ENCODE data around the gene SUN2. TPM values are rescaled to one million over a fixed set of nuclear protein-coding genes. Genes with fewer than 3 reads are reported as not detected.

Gene SUN2
- total RNA-seq, 1 experiment from 2014 or later, result 104 TPM

DNA sequence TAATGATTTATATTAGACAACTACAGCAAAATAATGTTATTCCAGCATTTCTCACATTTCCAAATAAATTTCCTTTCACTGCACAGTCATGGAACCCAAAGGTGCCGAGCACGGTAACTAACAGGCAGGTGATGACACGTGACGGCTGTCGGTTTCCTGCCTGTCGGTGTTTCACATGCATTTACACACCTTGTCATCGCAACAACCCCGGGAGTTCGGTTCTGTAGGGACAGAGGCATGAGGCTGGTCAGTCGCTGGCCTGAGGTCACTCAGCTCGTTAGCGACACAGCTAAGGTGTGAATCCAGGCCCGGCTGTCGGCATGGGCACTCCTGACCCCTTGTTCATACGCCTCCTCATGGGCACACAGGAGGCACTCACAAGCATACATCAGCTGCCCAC lies 28.2 kb upstream of the SUN2 start:
- no peaks in the 10 kb centered on the region for H3K9me3 ChIP-seq (ENCODE audit: low read depth, low read length, poor library complexity, severe bottlenecking)
- TF ChIP-seq EZH2 (IDR thresholded peaks at IDR 0.05; ENCODE audit: borderline replicate concordance, low read depth, low read length, poor library complexity, severe bottlenecking), result no peak
- TF ChIP-seq, protein P1, sequence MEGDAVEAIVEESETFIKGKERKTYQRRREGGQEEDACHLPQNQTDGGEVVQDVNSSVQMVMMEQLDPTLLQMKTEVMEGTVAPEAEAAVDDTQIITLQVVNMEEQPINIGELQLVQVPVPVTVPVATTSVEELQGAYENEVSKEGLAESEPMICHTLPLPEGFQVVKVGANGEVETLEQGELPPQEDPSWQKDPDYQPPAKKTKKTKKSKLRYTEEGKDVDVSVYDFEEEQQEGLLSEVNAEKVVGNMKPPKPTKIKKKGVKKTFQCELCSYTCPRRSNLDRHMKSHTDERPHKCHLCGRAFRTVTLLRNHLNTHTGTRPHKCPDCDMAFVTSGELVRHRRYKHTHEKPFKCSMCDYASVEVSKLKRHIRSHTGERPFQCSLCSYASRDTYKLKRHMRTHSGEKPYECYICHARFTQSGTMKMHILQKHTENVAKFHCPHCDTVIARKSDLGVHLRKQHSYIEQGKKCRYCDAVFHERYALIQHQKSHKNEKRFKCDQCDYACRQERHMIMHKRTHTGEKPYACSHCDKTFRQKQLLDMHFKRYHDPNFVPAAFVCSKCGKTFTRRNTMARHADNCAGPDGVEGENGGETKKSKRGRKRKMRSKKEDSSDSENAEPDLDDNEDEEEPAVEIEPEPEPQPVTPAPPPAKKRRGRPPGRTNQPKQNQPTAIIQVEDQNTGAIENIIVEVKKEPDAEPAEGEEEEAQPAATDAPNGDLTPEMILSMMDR (conservative IDR thresholded peaks at IDR 0.05; ENCODE audit: low read depth, low read length), result no peak
- H3K4me3 ChIP-seq (ENCODE audit: low read depth, low read length, poor library complexity, severe bottlenecking), result no peak overlapping the region
- H3K36me3 ChIP-seq (ENCODE audit: insufficient read depth, low read length, poor library complexity, severe bottlenecking), result peaks cover 21% of the 10 kb centered on the region
- H3K4me1 ChIP-seq (ENCODE audit: insufficient read depth, low read length, poor library complexity, severe bottlenecking), result peaks cover 59% of the 10 kb centered on the region
- no TSS peak for BruUV-seq (replicated peaks)
- POLR2A ChIA-PET (ENCODE audit: low non-redundant PET), result interaction anchor here (0.6 to 0.7 kb wide), 2 partner anchors 120 to 320 kb away, joined by 8 to 9 read pairs; no protein-coding TSS in a partner anchor
- no peaks in the 10 kb centered on the region for H3K27me3 ChIP-seq (replicated peaks; ENCODE audit: insufficient read depth, low read depth, low read length, poor library complexity)
- peak overlapping the region; percentile 92 for H3K27ac ChIP-seq (ENCODE audit: low read depth, low read length, poor library complexity, severe bottlenecking)
- no peak for DNase-seq (ENCODE audit: low spot score)
- intact Hi-C loops (cut with micrococcal nuclease; ENCODE audit: unreplicated experiment), result no loop called here
- CTCF ChIA-PET, result interaction anchor here (0.6 to 2.4 kb wide), 2 partner anchors 15 to 18 kb away, joined by 4 to 22 read pairs; no protein-coding TSS in a partner anchor

DNA sequence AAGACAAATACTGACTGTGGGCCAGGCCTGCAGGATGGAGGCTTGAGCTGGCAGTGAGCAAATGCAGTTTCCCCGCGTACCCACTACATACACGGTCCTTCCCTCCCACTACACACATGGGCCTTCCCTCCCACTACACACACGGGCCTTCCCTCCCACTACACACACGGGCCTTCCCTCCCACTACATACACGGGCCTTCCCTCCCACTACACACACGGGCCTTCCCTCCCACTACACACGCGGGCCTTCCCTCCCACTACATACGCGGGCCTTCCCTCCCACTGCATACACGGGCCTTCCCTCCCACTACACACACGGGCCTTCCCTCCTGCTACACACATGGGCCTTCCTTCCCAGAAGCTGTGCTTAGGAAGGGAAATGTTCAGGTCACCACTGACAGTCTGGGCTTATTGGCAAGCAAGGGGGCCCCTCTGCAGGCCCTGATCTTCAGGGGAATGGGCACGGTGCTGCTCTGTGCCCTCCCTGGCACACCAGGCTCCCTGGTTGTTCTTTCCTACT lies 27.4 kb upstream of the SUN2 start:
- POLR2A ChIA-PET (ENCODE audit: low non-redundant PET), result interaction anchor here (0.7 to 0.8 kb wide), 2 partner anchors 12 to 19 kb away, joined by 4 to 12 read pairs; no protein-coding TSS in a partner anchor
- H3K9me3 ChIP-seq (ENCODE audit: low read depth, low read length, poor library complexity, severe bottlenecking), result no peaks in the 10 kb centered on the region
- peak; percentile 62 for DNase-seq (ENCODE audit: low spot score)
- H3K27ac ChIP-seq (ENCODE audit: low read depth, low read length, poor library complexity, severe bottlenecking), result peak overlapping the region; percentile 92
- no peak overlapping the region for H3K4me3 ChIP-seq (ENCODE audit: low read depth, low read length, poor library complexity, severe bottlenecking)
- intact Hi-C loops (cut with micrococcal nuclease; ENCODE audit: unreplicated experiment), result no loop called here
- TF ChIP-seq EZH2 (IDR thresholded peaks at IDR 0.05; ENCODE audit: borderline replicate concordance, low read depth, low read length, poor library complexity, severe bottlenecking), result no peak
- TF ChIP-seq, protein P1 (conservative IDR thresholded peaks at IDR 0.05; ENCODE audit: low read depth, low read length), result no peak
- no TSS peak for BruUV-seq (replicated peaks)
- peaks cover 30% of the 10 kb centered on the region for H3K36me3 ChIP-seq (ENCODE audit: insufficient read depth, low read length, poor library complexity, severe bottlenecking)
- no peaks in the 10 kb centered on the region for H3K27me3 ChIP-seq (replicated peaks; ENCODE audit: insufficient read depth, low read depth, low read length, poor library complexity)
- H3K4me1 ChIP-seq (ENCODE audit: insufficient read depth, low read length, poor library complexity, severe bottlenecking), result peaks cover 50% of the 10 kb centered on the region
- CTCF ChIA-PET, result interaction anchor here (2.4 kb wide), 1 partner anchor 14 kb away, joined by 22 read pairs; no protein-coding TSS in a partner anchor

DNA sequence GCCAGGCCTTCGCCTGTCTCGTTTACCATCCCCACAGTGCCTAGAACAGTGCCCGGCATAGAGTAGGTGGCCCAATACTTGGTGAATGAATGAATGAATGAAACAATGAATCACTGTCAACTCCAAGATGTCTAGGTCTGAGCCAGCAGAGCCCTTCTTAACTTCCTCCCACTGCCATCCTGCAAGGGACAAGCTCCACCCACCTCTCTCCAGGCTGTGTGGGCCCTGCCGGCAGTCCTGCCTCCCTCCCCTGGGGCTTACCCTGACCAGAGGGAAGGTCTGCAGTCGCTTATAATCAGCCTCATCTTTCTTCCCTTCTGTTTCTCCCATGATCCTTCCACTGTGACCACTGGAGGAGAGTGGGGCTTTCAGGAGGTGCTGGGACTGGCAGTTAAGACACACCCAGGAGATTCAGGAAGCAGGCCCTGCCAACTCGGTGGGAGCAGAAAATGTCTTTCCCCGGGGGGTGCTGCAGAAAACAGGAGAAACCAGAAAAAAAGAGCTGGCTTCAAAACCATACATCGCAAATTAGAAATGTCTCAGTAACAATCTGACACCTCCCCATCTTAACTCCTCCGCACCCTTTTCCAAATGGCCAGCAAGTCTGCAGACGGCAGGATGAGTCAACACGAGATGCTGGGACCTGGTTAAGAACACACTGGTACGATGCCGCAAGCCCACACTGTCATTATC lies 26.8 kb upstream of the SUN2 start:
- CTCF ChIA-PET, result interaction anchor here (2.4 kb wide), 1 partner anchor 14 kb away, joined by 22 read pairs; no protein-coding TSS in a partner anchor
- Histone ChIP-seq H3K27ac (ENCODE audit: low read depth, low read length, poor library complexity, severe bottlenecking) (peak overlapping the region; percentile 92), H3K9me3 (ENCODE audit: low read depth, low read length, poor library complexity, severe bottlenecking) (no peaks in the 10 kb centered on the region), H3K4me1 (ENCODE audit: insufficient read depth, low read length, poor library complexity, severe bottlenecking) (peaks cover 44% of the 10 kb centered on the region), H3K4me3 (ENCODE audit: low read depth, low read length, poor library complexity, severe bottlenecking) (peak overlapping the region; percentile 33), H3K36me3 (ENCODE audit: insufficient read depth, low read length, poor library complexity, severe bottlenecking) (peaks cover 34% of the 10 kb centered on the region), H3K27me3 (replicated peaks; ENCODE audit: insufficient read depth, low read depth, low read length, poor library complexity) (no peaks in the 10 kb centered on the region)
- BruUV-seq (replicated peaks), result TSS peak; percentile 67
- DNase-seq (ENCODE audit: low spot score), result peak; percentile 90
- no peak for TF ChIP-seq EZH2 (IDR thresholded peaks at IDR 0.05; ENCODE audit: borderline replicate concordance, low read depth, low read length, poor library complexity, severe bottlenecking)
- TF ChIP-seq, protein P1 (conservative IDR thresholded peaks at IDR 0.05; ENCODE audit: low read depth, low read length), result no peak
- POLR2A ChIA-PET (ENCODE audit: low non-redundant PET), result interaction anchor here (0.7 to 0.8 kb wide), 2 partner anchors 12 to 20 kb away, joined by 4 to 12 read pairs; no protein-coding TSS in a partner anchor
- intact Hi-C loops (cut with micrococcal nuclease; ENCODE audit: unreplicated experiment), result loop anchor here (1.0 kb wide), 1 partner anchor 20 kb away; no protein-coding TSS in a partner anchor
